H54 (cell line): ENCODE results near the gene NTPCR.

Experiments
- DNase-seq: peaks from one replicate; pipeline ENCODE4 v3.0.0; 2011; ENCODE audit warnings: low spot score, mixed read lengths; ENCODE audit not compliant: insufficient read length
- FAIRE-seq: peaks from 3 replicates; lab custom pipeline; 2011; peaks lifted over from hg19 to GRCh38; lab: Jason Lieb, UNC
- POLR2A ChIP-seq: IDR thresholded peaks from 2 replicates; pipeline ENCODE4 v1.6.1; 2011; ENCODE audit warnings: low read depth, mild to moderate bottlenecking, low read length

NTPCR gene

DNA sequence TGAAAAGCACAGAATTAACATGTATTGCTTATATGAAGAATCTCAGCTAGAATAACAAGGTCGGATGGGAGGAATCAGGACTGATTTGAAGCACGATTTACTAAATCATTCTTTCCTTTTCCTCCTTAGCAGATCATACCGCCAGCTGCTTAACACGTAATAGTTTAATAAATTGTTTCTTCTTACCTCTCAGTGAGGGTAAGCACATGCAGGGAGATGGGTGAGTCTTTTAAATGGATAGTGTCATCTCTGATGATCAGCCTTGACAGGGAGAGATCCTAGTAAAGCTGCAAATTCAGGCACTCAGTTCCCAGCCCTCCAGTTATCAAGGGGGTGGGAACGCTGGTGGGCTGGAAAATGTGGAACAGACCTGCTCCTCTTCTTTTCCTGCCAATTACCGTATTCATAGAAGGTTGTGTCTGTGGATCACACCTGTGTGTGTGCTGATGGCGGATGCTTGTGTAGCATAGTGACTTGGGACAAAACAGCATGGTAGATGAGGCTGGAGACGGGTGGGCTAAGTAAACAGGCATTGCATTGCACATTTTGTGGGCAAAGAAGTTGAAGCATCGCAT lies 30.7 kb downstream of the NTPCR start:
- FAIRE-seq (no peak), DNase-seq (no peak)
- TF ChIP-seq POLR2A: no peak

GRCh38 chr1:232982238-232982944 lies 32.0 kb downstream of the NTPCR start:
- no peak for TF ChIP-seq POLR2A
- FAIRE-seq (no peak), DNase-seq (peak; percentile 49)

GRCh38 chr1:232983375-232983774 lies 33.0 kb downstream of the NTPCR start:
- DNase-seq (no peak), FAIRE-seq (no peak)
- no peak for TF ChIP-seq POLR2A

GRCh38 chr1:232983817-232984567 lies 33.6 kb downstream of the NTPCR start:
- TF ChIP-seq POLR2A: no peak
- no peak for FAIRE-seq
- no peak for DNase-seq

DNA sequence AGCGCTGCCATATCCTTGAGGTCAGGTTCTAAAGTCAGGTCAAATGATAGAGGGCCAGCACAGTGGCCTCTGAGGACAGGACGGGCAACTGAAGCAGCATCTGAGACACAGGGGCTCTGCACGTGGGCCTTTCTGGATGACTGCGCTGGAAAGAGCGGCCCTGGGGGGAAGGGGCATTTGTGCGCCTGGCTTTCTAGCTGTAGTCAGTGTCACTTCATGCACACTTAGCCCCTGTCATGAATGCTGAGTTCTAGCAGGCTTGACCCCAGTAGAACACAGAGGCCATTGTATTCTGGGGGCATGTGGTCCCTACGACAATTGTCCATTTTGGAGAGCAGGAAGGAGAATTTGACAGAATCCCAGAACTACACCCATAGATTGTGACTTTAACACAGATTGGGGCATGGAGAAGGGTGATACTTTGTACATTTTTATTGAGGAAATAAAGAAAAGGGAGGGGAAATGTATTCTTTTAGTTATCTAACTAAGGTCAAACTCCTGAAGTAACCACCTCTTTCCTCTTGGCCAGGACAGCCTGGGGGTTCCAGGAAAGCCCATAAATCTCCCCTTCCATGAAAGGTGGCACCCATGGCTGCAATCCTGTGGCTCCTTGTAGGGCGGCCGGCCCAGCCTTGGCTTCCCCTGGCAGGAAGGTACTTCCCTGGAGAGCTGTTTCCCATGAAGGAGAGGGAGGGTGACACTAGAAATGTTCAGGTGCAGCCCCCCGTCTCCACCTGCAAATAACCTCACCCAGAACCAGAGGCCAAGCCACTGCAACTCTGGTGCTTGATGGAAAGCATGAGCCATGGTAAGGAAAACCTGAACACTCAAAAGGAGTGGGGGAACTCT lies 34.4 kb downstream of the NTPCR start:
- TF ChIP-seq POLR2A: no peak
- FAIRE-seq (no peak), DNase-seq (no peak)

DNA sequence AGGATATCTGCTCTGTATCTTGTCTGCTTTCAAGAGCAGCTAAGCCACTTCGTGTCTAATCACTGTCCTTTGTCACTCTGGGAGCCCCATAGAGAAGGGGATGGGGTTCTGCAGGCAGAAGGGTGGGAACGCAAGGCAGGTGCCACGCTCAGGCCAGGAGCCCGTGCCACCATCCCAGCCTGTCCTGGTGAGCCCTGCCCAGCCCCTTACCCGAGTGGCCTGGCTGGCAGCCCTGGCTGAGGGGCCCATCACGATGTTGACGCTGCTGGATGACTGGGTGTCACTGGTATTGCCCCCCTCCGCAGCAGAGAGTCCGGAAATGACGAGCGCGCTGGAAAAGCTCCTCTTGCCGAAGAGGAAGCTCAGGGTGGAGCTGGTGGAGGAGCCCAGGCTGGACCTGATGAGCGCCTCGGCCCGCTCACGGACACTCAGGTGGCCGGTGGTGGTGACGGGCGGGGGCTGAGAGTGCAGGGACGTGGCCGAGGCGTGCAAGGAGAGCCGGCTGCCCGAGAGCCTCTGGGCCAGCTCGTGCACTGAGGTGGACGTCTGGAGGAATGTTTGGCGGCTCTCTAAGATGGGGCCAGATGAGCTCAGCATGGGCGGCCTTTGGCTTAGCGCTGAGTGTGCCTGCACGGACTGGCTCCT lies 35.6 kb downstream of the NTPCR start:
- DNase-seq (no peak), FAIRE-seq (no peak)
- no peak for TF ChIP-seq POLR2A

GRCh38 chr1:232986527-232986922 lies 36.1 kb downstream of the NTPCR start:
- no peak for TF ChIP-seq POLR2A
- DNase-seq (no peak), FAIRE-seq (no peak)

DNA sequence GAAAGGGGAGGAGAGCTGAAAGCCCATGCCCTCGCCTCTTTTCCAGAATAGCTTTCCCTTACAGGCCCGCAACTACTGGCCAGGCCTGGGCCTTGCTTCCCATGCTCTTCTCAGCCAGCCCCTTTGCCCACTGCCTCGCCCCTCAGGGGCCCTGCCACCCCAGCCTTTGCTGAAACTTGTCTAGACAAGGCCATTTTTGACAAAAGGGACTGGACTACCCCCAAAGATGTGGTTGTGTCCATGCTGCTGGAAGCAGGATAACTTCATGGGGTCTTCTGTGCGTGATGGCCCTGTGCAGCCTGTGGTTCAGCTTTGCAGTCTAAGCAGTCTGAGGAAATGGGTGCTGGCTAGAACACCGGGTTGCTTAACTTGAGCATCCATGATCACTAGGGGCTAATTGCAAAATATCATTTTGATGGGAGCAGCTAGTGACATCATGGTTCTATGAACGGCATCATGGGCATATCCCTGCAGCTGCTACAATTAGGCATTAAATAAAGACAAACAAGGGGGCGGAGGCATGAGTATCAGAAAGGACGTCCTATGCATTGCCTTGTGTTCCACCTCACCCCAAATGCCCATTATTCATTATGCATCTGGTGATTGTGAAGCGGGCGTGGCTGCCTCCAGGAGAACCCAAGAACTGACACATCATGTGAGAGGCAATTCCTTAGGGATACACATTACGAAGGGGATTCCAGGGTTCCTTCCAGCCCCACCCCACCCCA lies 36.8 kb downstream of the NTPCR start:
- no peak for TF ChIP-seq POLR2A
- DNase-seq (no peak), FAIRE-seq (no peak)

- FAIRE-seq (no peak), DNase-seq (no peak)
- no peak for TF ChIP-seq POLR2A
Observed at GRCh38 chr1:232987774-232988140, 37.3 kb downstream of the NTPCR start.

DNA sequence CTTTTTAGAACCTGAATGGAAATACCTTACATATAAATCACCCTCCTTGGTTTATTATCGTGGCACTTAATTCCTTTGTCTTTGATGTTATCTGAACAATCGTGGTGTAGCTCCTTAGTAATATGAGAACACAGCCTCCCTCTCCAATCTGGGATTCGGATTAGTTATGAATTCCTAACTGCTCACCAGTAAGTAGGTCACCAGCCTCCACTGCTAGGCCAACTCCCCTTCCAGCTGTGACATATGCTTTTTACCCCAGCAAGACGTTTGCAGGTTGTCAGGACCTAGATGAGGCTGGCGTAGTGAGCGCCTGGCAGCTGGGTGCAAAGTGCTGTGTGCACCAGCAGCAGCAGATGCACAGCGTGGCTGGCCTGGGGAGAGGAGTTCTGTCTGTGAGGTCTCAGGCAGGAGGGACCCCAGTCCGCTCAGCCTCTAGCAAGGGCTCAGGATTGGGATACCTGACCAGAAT lies 38.2 kb downstream of the NTPCR start:
- TF ChIP-seq POLR2A: no peak
- DNase-seq (peak; percentile 53), FAIRE-seq (no peak)

DNA sequence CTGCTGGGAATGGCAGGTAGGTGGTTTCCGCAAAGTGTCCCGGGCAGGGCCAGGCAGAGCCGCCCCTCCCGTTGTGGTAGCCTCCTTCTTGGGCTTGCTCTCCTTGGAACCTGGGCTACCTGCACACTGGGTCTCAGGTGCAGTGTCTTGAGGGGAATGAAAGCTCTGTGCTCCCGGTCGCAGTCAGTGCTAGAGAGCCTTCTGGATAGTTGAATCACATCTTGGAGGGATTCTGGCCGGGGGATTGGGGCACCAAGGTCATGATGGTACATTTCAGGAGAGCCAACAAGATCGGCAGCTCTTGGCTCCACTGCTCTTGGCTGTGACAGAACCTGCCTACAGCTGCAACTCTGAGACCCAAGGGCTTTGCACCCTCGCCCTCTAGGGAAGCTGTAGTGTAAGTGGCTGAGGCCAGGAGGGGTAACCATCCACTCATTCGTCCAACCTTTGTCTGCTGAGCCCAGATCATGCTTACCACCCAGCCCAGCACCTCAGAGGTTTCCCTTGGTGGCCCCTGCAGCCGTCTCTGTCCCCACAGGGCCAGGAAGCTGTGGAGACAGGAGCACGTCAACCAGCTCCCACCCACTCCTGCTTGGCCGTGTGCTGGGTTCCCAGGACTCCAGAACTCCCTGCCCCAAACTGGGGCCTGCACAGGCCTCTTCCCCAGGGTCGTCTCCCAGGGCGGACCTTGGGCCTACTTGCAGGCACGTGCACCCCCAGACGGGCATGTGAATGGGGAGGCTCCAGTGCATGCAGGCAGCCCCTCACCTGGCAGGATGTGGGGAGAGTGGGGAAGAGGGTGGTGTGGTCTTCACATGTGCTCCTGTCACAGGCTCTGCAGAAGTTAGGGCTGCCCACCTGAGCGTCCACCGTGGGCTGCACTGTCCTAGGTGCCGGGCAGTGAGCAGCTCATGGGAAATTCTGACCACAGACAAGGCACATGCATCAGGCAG lies 40.0 kb downstream of the NTPCR start:
- no peak for TF ChIP-seq POLR2A
- no peak for FAIRE-seq
- no peak for DNase-seq
